B cell (primary cell): ENCODE results near the gene SLC29A3. TPM values are rescaled to one million over a fixed set of nuclear protein-coding genes. Genes with fewer than 3 reads are reported as not detected.

Experiments used
- ATAC-seq: fragments of 200-7000 bp; cut with Tn5 transposase; one replicate; pipeline ENCODE4 v1.10.0; 2021; ENCODE audit warnings: low read depth, mild to moderate bottlenecking, moderate number of reproducible peaks, moderate library complexity
- CTCF ChIA-PET: fragments of 350-600 bp; sonication (Branson Sonifier 250); formaldehyde crosslinking; loops from one replicate; lab custom pipeline; 2021; ENCODE audit warnings: antibody characterized with exemption, inconsistent platforms; lab: Charles Lee
- POLR2A ChIA-PET: fragments of 350-600 bp; sonication (Branson Sonifier 250); formaldehyde crosslinking; loops from one replicate; lab custom pipeline; 2021; ENCODE audit warnings: antibody characterized with exemption; lab: Charles Lee
- DNase-seq: peaks from one replicate; pipeline ENCODE4 v3.0.0; 2013
- H2AFZ ChIP-seq: 2 replicates; pipeline ENCODE4 v1.6.1; 2012; ENCODE audit warnings: mild to moderate bottlenecking, low read depth, low read length; ENCODE audit not compliant: insufficient read depth, poor library complexity, severe bottlenecking
- H3K27ac ChIP-seq, 2 donors: 1 replicate in 1 of 2; 2 replicates in 1 of 2; pipeline ENCODE4 v1.5.1; 2012 to 2013; ENCODE audit warnings: low read length in 2 of 2, mild to moderate bottlenecking in 2 of 2, moderate library complexity in 1 of 2
- H3K27me3 ChIP-seq, 4 experiments: fragments of 200-600 bp in 1 of 4; sonication (generic) in 1 of 4; replicated peaks in 1 of 4; 1 replicate in 2 of 4; 2 replicates in 2 of 4; pipeline versions ENCODE4 v1.6.1 to v1.7.0; 2013 to 2016; ENCODE audit warnings: low read length in 3 of 4, mild to moderate bottlenecking in 2 of 4, mixed read lengths in 1 of 4, moderate library complexity in 1 of 4; ENCODE audit not compliant: insufficient read depth in 4 of 4, control insufficient read depth in 3 of 4; ENCODE audit errors: control extremely low read depth in 1 of 4
- H3K36me3 ChIP-seq, 2 experiments: replicated peaks in 1 of 2; 1 replicate in 1 of 2; 2 replicates in 1 of 2; pipeline versions ENCODE4 v1.6.1 to v1.7.1; 2013; ENCODE audit warnings: low read length in 1 of 2; ENCODE audit not compliant: insufficient read depth in 2 of 2, control insufficient read depth in 1 of 2; ENCODE audit errors: control extremely low read depth in 1 of 2, extremely low read depth in 1 of 2
- H3K4me1 ChIP-seq, 2 donors: fragments of 200-600 bp in 1 of 2; sonication (generic) in 1 of 2; 1 replicate in 1 of 2; 2 replicates in 1 of 2; pipeline versions ENCODE4 v1.5.1 to v1.6.1; 2013 to 2017; ENCODE audit warnings: low read length in 2 of 2; ENCODE audit not compliant: control insufficient read depth in 2 of 2, insufficient read depth in 2 of 2
- H3K4me2 ChIP-seq: replicated peaks from 2 replicates; pipeline ENCODE3; 2012; ENCODE audit warnings: mild to moderate bottlenecking, low read depth, low read length; ENCODE audit not compliant: poor library complexity, severe bottlenecking
- H3K4me3 ChIP-seq, 5 experiments: fragments of 200-600 bp in 1 of 5; sonication (generic) in 1 of 5; 1 replicate in 3 of 5; 2 replicates in 2 of 5; pipeline versions ENCODE4 v1.5.1 to v1.7.0; 2011 to 2016; ENCODE audit warnings: low read length in 4 of 5, mild to moderate bottlenecking in 4 of 5, low read depth in 2 of 5, control low read depth in 1 of 5, moderate library complexity in 1 of 5; ENCODE audit not compliant: insufficient read depth in 1 of 5; ENCODE audit errors: control extremely low read depth in 1 of 5, extremely low read depth in 1 of 5
- H3K79me2 ChIP-seq: fragments of 200-600 bp; sonication (generic); one replicate; pipeline ENCODE4 v1.6.0; 2016; ENCODE audit warnings: low read length; ENCODE audit not compliant: control insufficient read depth, insufficient read depth
- H3K9ac ChIP-seq: fragments of 200-600 bp; sonication (generic); 2 replicates; pipeline ENCODE4 v1.6.1; 2017; ENCODE audit warnings: mild to moderate bottlenecking, low read length, moderate library complexity
- H3K9me3 ChIP-seq, 3 donors: one replicate each; pipeline versions ENCODE4 v1.6.1 to v1.7.1; 2013; ENCODE audit warnings: low read length in 2 of 3; ENCODE audit not compliant: control insufficient read depth in 2 of 3, insufficient read depth in 1 of 3; ENCODE audit errors: control extremely low read depth in 1 of 3
- H4K20me1 ChIP-seq: 2 replicates; pipeline ENCODE4 v1.6.0; 2012; ENCODE audit warnings: mild to moderate bottlenecking, low read length; ENCODE audit not compliant: insufficient read depth, control insufficient read depth, poor library complexity, severe bottlenecking
- H3K27ac Mint-ChIP-seq: one replicate; pipeline ENCODE4 v1.8.0; 2021; ENCODE audit warnings: mixed read lengths
- H3K27me3 Mint-ChIP-seq: one replicate; pipeline ENCODE4 v1.8.0; 2021; ENCODE audit warnings: mixed read lengths
- H3K4me1 Mint-ChIP-seq: one replicate; pipeline ENCODE4 v1.8.0; 2021; ENCODE audit warnings: mixed read lengths
- H3K4me3 Mint-ChIP-seq: one replicate; pipeline ENCODE4 v1.8.0; 2021; ENCODE audit warnings: mixed read lengths
- H3K9me3 Mint-ChIP-seq: one replicate; pipeline ENCODE4 v1.8.0; 2022; ENCODE audit warnings: mixed read lengths; ENCODE audit not compliant: insufficient read depth
- CTCF ChIP-seq: fragments of 200-600 bp; IDR thresholded peaks from one replicate; pipeline ENCODE4 v1.8.0; 2022; ENCODE audit warnings: antibody characterized with exemption, mild to moderate bottlenecking
- EZH2 ChIP-seq: IDR thresholded peaks from 2 replicates; pipeline ENCODE4 v1.6.1; 2012; ENCODE audit warnings: borderline replicate concordance, low read depth, mild to moderate bottlenecking, moderate library complexity, low read length; ENCODE audit not compliant: insufficient read depth, poor library complexity, severe bottlenecking
- WGBS: methylation state at CpG from one replicate; pipeline ENCODE4 v1.1.5; 2013; ENCODE audit warnings: missing lambda C conversion rate; ENCODE audit not compliant: insufficient coverage; 5-methylcytosine and 5-hydroxymethylcytosine counted together
- intact Hi-C: fragments of 100-400 bp; cut with micrococcal nuclease; formaldehyde crosslinking; loops from one replicate; pipeline ENCODE4 v1.10.0; 2022
- polyA plus RNA-seq: library from polyadenylated mRNA; depleted of rRNA; stranded (reverse); fragments of >200 nt; gene quantifications from 2 replicates; pipeline ENCODE4 v1.2.3, GENCODE V29; 2012
- total RNA-seq, 2 donors: library from RNA; stranded (reverse); fragments of 120-200 nt in 1 of 2; gene quantifications; 1 replicate in 1 of 2; 2 replicates in 1 of 2; pipeline versions ENCODE4 v1.2.3 to v1.2.4, GENCODE V29; 2013 to 2022

SLC29A3 gene
- total and polyA plus RNA-seq, 2 donors (not counting 1 experiment from before 2014, with no cell fraction given), result 4.5 to 8.2 TPM

GRCh38 chr10:71276873-71277272 lies 42.2 kb upstream of the SLC29A3 start:
- no peak overlapping the region for H3K4me3 Mint-ChIP-seq
- intact Hi-C loops, result no loop called here
- 82% methylated on average over 6 of the region's 9 CpGs for WGBS
- no peaks in the 10 kb centered on the region for H3K27me3 Mint-ChIP-seq
- no peak for TF ChIP-seq EZH2
- H3K27me3 ChIP-seq, result no peaks in the 10 kb centered on the region
- no peak overlapping the region for H3K9ac ChIP-seq
- DNase-seq, result no peak
- no peaks in the 10 kb centered on the region for H3K9me3 Mint-ChIP-seq
- no peaks in the 10 kb centered on the region for H3K36me3 ChIP-seq
- no peak overlapping the region for H2AFZ ChIP-seq
- H3K4me1 Mint-ChIP-seq, result no peaks in the 10 kb centered on the region
- no peak overlapping the region for H3K27ac ChIP-seq
- no peak overlapping the region for H3K27ac Mint-ChIP-seq
- H3K79me2 ChIP-seq, result no peaks in the 10 kb centered on the region
- ChIA-PET CTCF (interaction anchor here (1.9 kb wide), 1 partner anchor 8 kb away, joined by 9 read pairs; no protein-coding TSS in a partner anchor), POLR2A (no interaction called here)
- H3K9me3 ChIP-seq, result peaks cover 0 to 2% (median 0%) of the 10 kb centered on the region in 3 donors
- H3K4me1 ChIP-seq, result no peaks in the 10 kb centered on the region
- H3K4me2 ChIP-seq, result no peak overlapping the region
- no peak overlapping the region for H3K4me3 ChIP-seq
- no peaks in the 10 kb centered on the region for H4K20me1 ChIP-seq
- ATAC-seq, result no peak

GRCh38 chr10:71277914-71278665 lies 41.0 kb upstream of the SLC29A3 start:
- H3K9ac ChIP-seq, result no peak overlapping the region
- CTCF ChIA-PET, result interaction anchor here (1.0 kb wide), 1 partner anchor 13 kb away, joined by 3 read pairs; no protein-coding TSS in a partner anchor
- no peaks in the 10 kb centered on the region for H4K20me1 ChIP-seq
- H3K4me1 ChIP-seq, result no peaks in the 10 kb centered on the region
- Mint-ChIP-seq H3K4me3 (no peak overlapping the region), H3K4me1 (no peaks in the 10 kb centered on the region), H3K27me3 (no peaks in the 10 kb centered on the region), H3K9me3 (no peaks in the 10 kb centered on the region), H3K27ac (no peak overlapping the region)
- H3K27ac ChIP-seq, result no peak overlapping the region
- no peaks in the 10 kb centered on the region for H3K27me3 ChIP-seq
- H2AFZ ChIP-seq, result no peak overlapping the region
- no peaks in the 10 kb centered on the region for H3K36me3 ChIP-seq
- TF ChIP-seq EZH2, result no peak
- TF ChIP-seq CTCF, result no peak
- ATAC-seq, result no peak
- 92% methylated on average over 11 of the region's 11 CpGs for WGBS
- H3K4me3 ChIP-seq, result no peak overlapping the region
- intact Hi-C loops, result no loop called here
- H3K79me2 ChIP-seq, result no peaks in the 10 kb centered on the region
- POLR2A ChIA-PET, result no interaction called here
- H3K4me2 ChIP-seq, result no peak overlapping the region
- DNase-seq, result no peak
- H3K9me3 ChIP-seq, result peaks cover 0 to 5% (median 0%) of the 10 kb centered on the region in 3 donors
